K562 (cell line): ENCODE results near the gene DUS3L. TPM values are rescaled to one million over a fixed set of nuclear protein-coding genes. Genes with fewer than 3 reads are reported as not detected.

Experiments used
- ATAC-seq: fragments of 200-7000 bp; cut with Tn5 transposase; 3 replicates; pipeline ENCODE4 v1.9.1; 2020; ENCODE audit warnings: moderate library complexity
- BruUV-seq: library from RNA; stranded (reverse); fragments of 400-500 nt; replicated peaks from 2 replicates; lab custom pipeline; 2021; lab: Mats Ljungman, UMichigan
- CTCF ChIA-PET: fragments of 300-600 bp; formaldehyde crosslinking; extraction: SDS; loops from one replicate; lab custom pipeline; 2021; ENCODE audit warnings: low intra/inter-chr PET ratio; lab: Yijun Ruan, JAX
- POLR2A ChIA-PET: fragments of 300-600, 350-650 bp; sonication (Branson Sonifier 250); formaldehyde crosslinking; extraction: SDS; loops from one replicate; lab custom pipeline; 2021; ENCODE audit warnings: antibody characterized with exemption, inconsistent platforms; lab: Yijun Ruan, JAX
- DNase-seq, 4 experiments: peaks; one replicate each; pipeline versions ENCODE4 v3.0.0 to v3.0.0-alpha.2; 2011 to 2018; ENCODE audit warnings: low spot score in 3 of 4, mixed read lengths in 3 of 4; ENCODE audit errors: extremely low read depth in 1 of 4
- FAIRE-seq: peaks from 2 replicates; lab custom pipeline; 2011; peaks lifted over from hg19 to GRCh38; lab: Jason Lieb, UNC
- H2AFZ ChIP-seq: 2 replicates; pipeline ENCODE4 v1.6.0; 2011; ENCODE audit warnings: low read depth, low read length, control low read depth, inconsistent platforms
- H3K27ac ChIP-seq: fragments of 200-600 bp; 3 replicates; pipeline ENCODE4 v1.8.0; 2011; ENCODE audit warnings: low read depth, mild to moderate bottlenecking, control low read depth, inconsistent platforms, low read length, moderate library complexity, mixed read lengths; ENCODE audit errors: extremely low read depth
- H3K27me3 ChIP-seq, 2 experiments: fragments of 300-600 bp in 1 of 2; 2 replicates in 1 of 2; 3 replicates in 1 of 2; pipeline versions ENCODE4 v1.6.0 to v1.8.0; 2011; ENCODE audit warnings: inconsistent platforms in 2 of 2, low read length in 2 of 2, mild to moderate bottlenecking in 1 of 2, mixed read lengths in 1 of 2, moderate library complexity in 1 of 2; ENCODE audit not compliant: control insufficient read depth in 2 of 2, insufficient read depth in 2 of 2
- H3K36me3 ChIP-seq: fragments of 300-600 bp; 3 replicates; pipeline ENCODE4 v1.8.0; 2011; ENCODE audit warnings: mild to moderate bottlenecking, low read length, inconsistent platforms; ENCODE audit not compliant: control insufficient read depth, insufficient read depth
- H3K4me1 ChIP-seq, 2 experiments: fragments of 200-600 bp in 1 of 2; replicated peaks in 1 of 2; 2 replicates in 1 of 2; 3 replicates in 1 of 2; pipeline versions ENCODE4 v1.5.1 to v1.8.0; 2011; ENCODE audit warnings: inconsistent platforms in 2 of 2, low read length in 2 of 2, mild to moderate bottlenecking in 1 of 2, mixed read lengths in 1 of 2, moderate library complexity in 1 of 2; ENCODE audit not compliant: control insufficient read depth in 2 of 2, insufficient read depth in 2 of 2
- H3K4me2 ChIP-seq: 2 replicates; pipeline ENCODE4 v1.6.1; 2011; ENCODE audit warnings: low read length, control low read depth, inconsistent platforms, mixed read lengths; ENCODE audit not compliant: insufficient read depth
- H3K4me3 ChIP-seq: fragments of 200-600 bp; sonication (generic), shearing (Covaris generic); 2 replicates; pipeline ENCODE4 v1.5.1; 2016; ENCODE audit warnings: control low read depth, inconsistent platforms
- H3K79me2 ChIP-seq: fragments of 200-600 bp; 3 replicates; pipeline ENCODE4 v1.8.0; 2011; ENCODE audit warnings: low read length, inconsistent platforms; ENCODE audit not compliant: control insufficient read depth, insufficient read depth
- H3K9ac ChIP-seq, 2 experiments: 2 replicates each; pipeline versions ENCODE4 v1.6.0 to v1.6.1; 2011; ENCODE audit warnings: low read depth in 2 of 2, low read length in 2 of 2, control low read depth in 1 of 2, inconsistent platforms in 1 of 2, mild to moderate bottlenecking in 1 of 2, mixed read lengths in 1 of 2; ENCODE audit not compliant: insufficient read depth in 1 of 2
- H3K9me1 ChIP-seq: one replicate; pipeline ENCODE4 v1.6.0; 2011; ENCODE audit warnings: inconsistent platforms, mild to moderate bottlenecking, low read length, moderate library complexity; ENCODE audit not compliant: control insufficient read depth, insufficient read depth
- H3K9me3 ChIP-seq: replicated peaks from 2 replicates; pipeline ENCODE4 v1.5.1; 2011; ENCODE audit warnings: low read depth, low read length, inconsistent platforms; ENCODE audit not compliant: control insufficient read depth, insufficient read depth
- H4K20me1 ChIP-seq: replicated peaks from 2 replicates; pipeline ENCODE4 v1.6.1; 2011; ENCODE audit warnings: low read length, inconsistent platforms, mixed read lengths; ENCODE audit not compliant: control insufficient read depth, insufficient read depth
- CBX3 ChIP-seq, 2 experiments: IDR thresholded peaks; 1 replicate in 1 of 2; 2 replicates in 1 of 2; pipeline ENCODE4 v1.6.1; 2012; ENCODE audit warnings: inconsistent platforms in 2 of 2, low read length in 2 of 2, borderline replicate concordance in 1 of 2, control low read depth in 1 of 2
- CEBPB ChIP-seq: fragments of 450-650 bp; IDR thresholded peaks from 2 replicates; pipeline ENCODE4 v1.6.1; 2016; ENCODE audit warnings: missing genetic modification characterization, missing compliant biosample characterization
- CEBPG ChIP-seq, 3 experiments: fragments of 200-800 bp in 1 of 3; sonication (Bioruptor generic) in 1 of 3; sonication (generic) in 1 of 3; formaldehyde crosslinking in 1 of 3; IDR thresholded peaks in 2 of 3; conservative IDR thresholded peaks in 1 of 3; 2 replicates each; pipeline versions ENCODE4 v1.6.1 to v1.8.0; 2016 to 2022; ENCODE audit warnings: missing compliant biosample characterization in 2 of 3, missing genetic modification characterization in 2 of 3, mild to moderate bottlenecking in 1 of 3, missing genetic modification reagents in 1 of 3
- CHD2 ChIP-seq: IDR thresholded peaks from 2 replicates; pipeline ENCODE4 v1.6.1; 2011; ENCODE audit warnings: low read depth, low read length
- ETS1 ChIP-seq: conservative IDR thresholded peaks from 2 replicates; pipeline ENCODE4 v1.6.1; 2011; ENCODE audit warnings: low read depth, mild to moderate bottlenecking, low read length; ENCODE audit not compliant: control insufficient read depth
- FIP1L1 ChIP-seq: fragments of 200-400 bp; formaldehyde crosslinking; IDR thresholded peaks from 2 replicates; pipeline ENCODE4 v1.6.1; 2018; ENCODE audit warnings: mild to moderate bottlenecking, low read depth, low read length; ENCODE audit not compliant: poor library complexity, severe bottlenecking
- KDM1A ChIP-seq, 2 experiments: fragments of 450-650 bp; IDR thresholded peaks; 2 replicates each; pipeline ENCODE4 v1.6.1; 2016; ENCODE audit warnings: mild to moderate bottlenecking in 2 of 2
- PHTF2 ChIP-seq: fragments of 250-450 bp; sonication (Bioruptor Pico); IDR thresholded peaks from 2 replicates; pipeline ENCODE4 v1.5.0; 2021; ENCODE audit warnings: mild to moderate bottlenecking
- POLR3A ChIP-seq: IDR thresholded peaks from 2 replicates; pipeline ENCODE4 v1.6.1; 2011; ENCODE audit warnings: borderline replicate concordance, mild to moderate bottlenecking, moderate library complexity; ENCODE audit not compliant: insufficient read length, insufficient read depth; ENCODE audit errors: extremely low read depth
- SMARCE1 ChIP-seq: fragments of 450-650 bp; IDR thresholded peaks from 2 replicates; pipeline ENCODE4 v1.7.1; 2016; ENCODE audit warnings: mild to moderate bottlenecking
- XRCC5 ChIP-seq: fragments of 200-400 bp; formaldehyde crosslinking; IDR thresholded peaks from 2 replicates; pipeline ENCODE4 v1.6.1; 2017; ENCODE audit warnings: low read depth, mild to moderate bottlenecking, low read length
- ZBTB33 ChIP-seq: sonication (generic); formaldehyde crosslinking; IDR thresholded peaks from 2 replicates; pipeline ENCODE4 v1.8.1; 2023; ENCODE audit warnings: mild to moderate bottlenecking, missing genetic modification reagents
- ZBTB8A ChIP-seq: fragments of 450-650 bp; IDR thresholded peaks from 2 replicates; pipeline ENCODE4 v1.6.1; 2018; ENCODE audit warnings: mild to moderate bottlenecking, moderate library complexity; ENCODE audit not compliant: partially characterized antibody
- ZNF695 ChIP-seq: fragments of 450-650 bp; formaldehyde crosslinking; IDR thresholded peaks from 2 replicates; pipeline ENCODE4 v1.4.0; 2020; ENCODE audit warnings: mild to moderate bottlenecking, moderate library complexity
- WGBS: fragments of 100-300 bp; shearing (Covaris generic); methylation state at CpG from one replicate; pipeline ENCODE4 v1.1.6; 2016; ENCODE audit warnings: low coverage, mixed read lengths; ENCODE audit not compliant: insufficient coverage; ENCODE audit errors: missing lambda C conversion rate; 5-methylcytosine and 5-hydroxymethylcytosine counted together
- in situ Hi-C: fragments of 300-500 bp; cut with MboI; formaldehyde crosslinking; loops from 4 replicates; pipeline ENCODE4 v1.15.0; 2018; ENCODE audit warnings: inconsistent platforms, mixed read lengths
- intact Hi-C: fragments of 100-400 bp; cut with micrococcal nuclease; formaldehyde crosslinking; loops from 2 replicates; pipeline ENCODE4 v1.14.2; 2022
- polyA plus RNA-seq, 8 experiments: library from polyadenylated mRNA; depleted of rRNA in 4 of 8; stranded (reverse) in 5 of 8; unstranded in 3 of 8; fragments of >200 nt; fragmentation: Nextera tagmentation in 2 of 8; fragmentation: Illumina TruSeq in 1 of 8; extraction: Ambion mirVana in 2 of 8; extraction: Trizol in 1 of 8; gene quantifications; 2 replicates each; pipeline versions ENCODE4 v1.2.1 to v1.2.3, GENCODE V29; 2011 to 2014; ENCODE audit warnings: inconsistent platforms in 1 of 8, missing spikeins in 1 of 8
- total RNA-seq, 7 experiments: library from RNA; depleted of rRNA in 6 of 7; stranded (reverse); fragments of >200 nt in 6 of 7; fragmentation: Illumina TruSeq in 2 of 7; extraction: Trizol in 2 of 7; gene quantifications; 2 replicates each; pipeline versions ENCODE4 v1.2.1 to v1.2.3, GENCODE V29; 2011 to 2021; ENCODE audit warnings: low replicate concordance in 1 of 7

The DUS3L gene
- total and polyA plus RNA-seq, 9 of the 15 experiments (the other 6 are each of a cell fraction or from before 2014, with no cell fraction given) = 1.7 to 102 (median 77.5) TPM

- CTCF ChIA-PET = no interaction called here
- DNase-seq = no peak
- WGBS = 74% methylated on average over 7 of the region's 9 CpGs
- TF ChIP-seq FIP1L1 = no peak
- TF ChIP-seq ZBTB33 = no peak
- no peak; the same call in 1 of the 2 replicates for TF ChIP-seq CEBPG (CRISPR knock-in tag; IDR thresholded peaks at IDR 0.05)
- peak in 1 of 2 experiments; percentile 54; a peak in 3 of 4 replicates for TF ChIP-seq CEBPG (tag; conservative IDR thresholded peaks at IDR 0.05 in 1 of 2, IDR thresholded peaks at IDR 0.05 in 1 of 2)
- TF ChIP-seq KDM1A (IDR thresholded peaks at IDR 0.05) = no peak
- no peak for TF ChIP-seq SMARCE1
- no peak for TF ChIP-seq PHTF2 (CRISPR knock-in tag)
- no peak for TF ChIP-seq ETS1
- no peak for TF ChIP-seq CHD2
- TF ChIP-seq POLR3A = no peak
- TF ChIP-seq XRCC5 = no peak
- no peak for TF ChIP-seq ZNF695
- TF ChIP-seq CEBPB (tag) = peak; percentile 79
- no peak for TF ChIP-seq ZBTB8A
- no peak for TF ChIP-seq CBX3 (IDR thresholded peaks at IDR 0.05; ENCODE audit: borderline replicate concordance in 1 of 2, low read length in 2 of 2)
- Histone ChIP-seq H3K79me2 (no peaks in the 10 kb centered on the region), H3K36me3 (no peaks in the 10 kb centered on the region), H2AFZ (no peak overlapping the region), H3K27me3 (no peaks in the 10 kb centered on the region), H3K9me1 (no peaks in the 10 kb centered on the region), H4K20me1 (no peaks in the 10 kb centered on the region), H3K4me2 (no peak overlapping the region), H3K9me3 (no peaks in the 10 kb centered on the region), H3K4me1 (peaks cover 0 to 26% of the 10 kb centered on the region in 2 experiments; a peak in 3 of 5 replicates), H3K4me3 (no peak overlapping the region), H3K9ac (no peak overlapping the region), H3K27ac (no peak overlapping the region)
- intact Hi-C loops (loop anchor here (10.0 kb wide), 1 partner anchor 176 kb away; no protein-coding TSS in a partner anchor), in situ Hi-C loops (no loop called here)
- BruUV-seq = no TSS peak
- no peak for FAIRE-seq
- ATAC-seq = no peak
- POLR2A ChIA-PET = interaction anchor here (0.8 kb wide), 1 partner anchor 53 kb away, joined by 5 read pairs; no protein-coding TSS in a partner anchor
Measured at GRCh38 chr19:5809053-5809452, 18.1 kb upstream of the DUS3L start.
